Muscle of leg (tissue), 11 donors: Measurements from ENCODE around the gene PCSK5. TPM values are rescaled to one million over a fixed set of nuclear protein-coding genes. Genes with fewer than 3 reads are reported as not detected.
A peak's percentile ranks its signal among the peaks of the same experiment; 100 is the strongest.

Experiments used
- DNase-seq: peaks from one replicate; pipeline ENCODE4 v3.0.0; 2013
- H3K27ac ChIP-seq: one replicate; pipeline ENCODE4 v1.5.1; 2013; ENCODE audit warnings: mild to moderate bottlenecking, low read length, control low read depth
- H3K27me3 ChIP-seq: one replicate; pipeline ENCODE4 v1.6.1; 2013; ENCODE audit warnings: low read length; ENCODE audit not compliant: control insufficient read depth, insufficient read depth
- H3K36me3 ChIP-seq: one replicate; pipeline ENCODE4 v1.6.1; 2013; ENCODE audit warnings: low read length; ENCODE audit not compliant: control insufficient read depth, insufficient read depth
- H3K4me1 ChIP-seq: one replicate; pipeline ENCODE4 v1.6.1; 2013; ENCODE audit warnings: low read length; ENCODE audit not compliant: control insufficient read depth, insufficient read depth
- H3K4me3 ChIP-seq: one replicate; pipeline ENCODE4 v1.5.1; 2013; ENCODE audit warnings: low read length, control low read depth
- H3K9me3 ChIP-seq: replicated peaks from 2 replicates; pipeline ENCODE4 v1.6.1; 2013; ENCODE audit warnings: low read depth, low read length; ENCODE audit not compliant: control insufficient read depth
- WGBS: methylation state at CpG from one replicate; pipeline ENCODE4 v1.1.5; 2013; ENCODE audit warnings: missing lambda C conversion rate; ENCODE audit not compliant: insufficient coverage; 5-methylcytosine and 5-hydroxymethylcytosine counted together
- polyA plus RNA-seq, 8 donors: library from polyadenylated mRNA; unstranded; fragments of 120-200 nt; gene quantifications; one replicate each; pipeline versions ENCODE4 v1.2.1 to v1.2.3, GENCODE V29; 2013; ENCODE audit warnings: inconsistent platforms in 1 of 8, low replicate concordance in 1 of 8; ENCODE audit not compliant: insufficient read length in 8 of 8, insufficient read depth in 1 of 8
- total RNA-seq: library from RNA; stranded (reverse); fragments of 120-200 nt; gene quantifications from one replicate; pipeline ENCODE4 v1.2.4, GENCODE V29; 2013

Gene PCSK5
- total and polyA plus RNA-seq, 9 donors, result 12.9 to 22.1 (median 16.7) TPM

DNA sequence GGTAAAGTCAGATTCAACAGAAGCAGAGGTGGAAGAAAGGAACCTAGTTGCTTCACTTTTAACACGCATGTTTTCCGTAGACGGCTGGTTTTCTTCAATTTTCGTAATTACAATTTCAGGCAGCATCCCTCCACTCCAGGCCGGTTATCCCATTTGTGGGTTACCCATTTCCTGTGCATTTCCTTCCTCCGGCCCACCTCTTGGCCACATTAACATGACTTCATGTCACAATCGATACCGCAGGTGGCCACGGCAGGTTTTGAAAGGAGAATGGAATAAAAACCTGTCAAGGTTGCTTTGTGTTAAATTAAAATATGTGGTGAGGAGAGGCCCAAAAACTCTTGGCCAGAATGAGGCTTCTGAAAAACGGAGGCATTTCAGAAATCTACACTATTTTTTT, 130.2 kb downstream of the PCSK5 start:
- Histone ChIP-seq H3K27me3 (no peaks in the 10 kb centered on the region), H3K27ac (no peak overlapping the region), H3K36me3 (no peaks in the 10 kb centered on the region), H3K4me3 (no peak overlapping the region), H3K4me1 (no peaks in the 10 kb centered on the region), H3K9me3 (no peaks in the 10 kb centered on the region)
- no CpG with 5 or more reads among the region's 10 CpGs for WGBS
- DNase-seq, result peak; percentile 86

GRCh38 chr9:76022317-76022716, 131.8 kb downstream of the PCSK5 start:
- Histone ChIP-seq H3K36me3 (peaks cover 8% of the 10 kb centered on the region), H3K4me1 (no peaks in the 10 kb centered on the region), H3K9me3 (no peaks in the 10 kb centered on the region), H3K27ac (no peak overlapping the region), H3K4me3 (no peak overlapping the region), H3K27me3 (no peaks in the 10 kb centered on the region)
- no peak for DNase-seq
- WGBS, result no CpG with 5 or more reads among the region's 5 CpGs

DNA sequence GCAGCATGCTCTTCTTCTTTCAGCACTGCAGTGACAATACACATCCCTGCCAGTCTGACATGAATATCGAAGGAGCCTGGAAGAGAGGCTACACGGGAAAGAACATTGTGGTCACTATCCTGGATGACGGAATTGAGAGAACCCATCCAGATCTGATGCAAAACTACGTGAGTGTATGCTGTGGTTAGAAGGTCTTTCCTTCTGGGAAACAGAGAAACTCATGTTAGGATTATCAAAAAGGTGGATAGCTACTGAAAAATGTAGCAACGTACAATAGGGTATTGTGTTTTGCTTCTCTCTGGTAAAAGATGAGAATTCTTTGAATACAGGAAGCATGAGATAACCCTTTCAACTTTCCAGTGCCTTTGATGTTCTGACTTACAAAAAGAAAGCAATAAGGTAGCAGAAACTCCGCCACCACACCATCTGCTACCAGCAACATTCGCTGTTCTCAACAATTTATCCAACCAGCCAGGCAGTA, 133.3 kb downstream of the PCSK5 start:
- no peak overlapping the region for H3K27ac ChIP-seq
- peaks cover 8% of the 10 kb centered on the region for H3K36me3 ChIP-seq
- H3K9me3 ChIP-seq, result no peaks in the 10 kb centered on the region
- H3K4me3 ChIP-seq, result no peak overlapping the region
- H3K4me1 ChIP-seq, result no peaks in the 10 kb centered on the region
- no peak for DNase-seq
- H3K27me3 ChIP-seq, result no peaks in the 10 kb centered on the region
- WGBS, result 57% methylated on average over 1 of the region's 7 CpGs

- H3K4me3 ChIP-seq, result no peak overlapping the region
- H3K27me3 ChIP-seq, result no peaks in the 10 kb centered on the region
- H3K36me3 ChIP-seq, result peaks cover 8% of the 10 kb centered on the region
- no peaks in the 10 kb centered on the region for H3K4me1 ChIP-seq
- no peak for DNase-seq
- WGBS, result no CpG with 5 or more reads among the region's 1 CpG
- no peak overlapping the region for H3K27ac ChIP-seq
- H3K9me3 ChIP-seq, result no peaks in the 10 kb centered on the region
Observed at GRCh38 chr9:76025286-76025685, 134.8 kb downstream of the PCSK5 start.

GRCh38 chr9:76026796-76027195, 136.3 kb downstream of the PCSK5 start:
- Histone ChIP-seq H3K9me3 (no peaks in the 10 kb centered on the region), H3K27me3 (no peaks in the 10 kb centered on the region), H3K27ac (no peak overlapping the region), H3K4me3 (no peak overlapping the region), H3K36me3 (peaks cover 8% of the 10 kb centered on the region), H3K4me1 (no peaks in the 10 kb centered on the region)
- DNase-seq, result no peak
- no CpG with 5 or more reads among the region's 6 CpGs for WGBS

DNA sequence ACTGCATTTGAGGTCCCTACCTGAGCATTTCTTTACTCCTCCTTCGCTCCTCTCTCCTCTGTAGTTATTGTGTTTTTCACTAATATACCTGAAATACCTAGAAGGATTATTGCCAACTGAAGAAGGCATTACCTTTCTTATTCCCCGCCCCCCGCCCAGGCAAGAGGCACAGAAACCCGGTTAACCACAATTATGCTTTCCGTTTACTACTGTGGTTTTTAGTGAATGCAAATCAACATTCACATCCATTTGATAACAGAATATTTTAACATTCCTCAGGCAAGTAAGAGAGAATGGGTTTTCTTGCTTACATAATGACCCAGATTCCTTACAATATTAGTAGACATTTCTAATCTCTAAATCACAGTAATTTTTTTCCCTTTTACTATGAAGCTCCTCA, 136.9 kb downstream of the PCSK5 start:
- H3K4me3 ChIP-seq, result no peak overlapping the region
- no CpG with 5 or more reads among the region's 5 CpGs for WGBS
- no peak for DNase-seq
- H3K9me3 ChIP-seq, result no peaks in the 10 kb centered on the region
- no peak overlapping the region for H3K27ac ChIP-seq
- no peaks in the 10 kb centered on the region for H3K4me1 ChIP-seq
- H3K27me3 ChIP-seq, result no peaks in the 10 kb centered on the region
- peaks cover 8% of the 10 kb centered on the region for H3K36me3 ChIP-seq

- no peaks in the 10 kb centered on the region for H3K27me3 ChIP-seq
- WGBS, result no CpG with 5 or more reads among the region's 2 CpGs
- DNase-seq, result no peak
- no peak overlapping the region for H3K4me3 ChIP-seq
- H3K27ac ChIP-seq, result no peak overlapping the region
- H3K36me3 ChIP-seq, result peaks cover 8% of the 10 kb centered on the region
- H3K9me3 ChIP-seq, result no peaks in the 10 kb centered on the region
- no peaks in the 10 kb centered on the region for H3K4me1 ChIP-seq
Observed at GRCh38 chr9:76027861-76028260, 137.4 kb downstream of the PCSK5 start.

DNA sequence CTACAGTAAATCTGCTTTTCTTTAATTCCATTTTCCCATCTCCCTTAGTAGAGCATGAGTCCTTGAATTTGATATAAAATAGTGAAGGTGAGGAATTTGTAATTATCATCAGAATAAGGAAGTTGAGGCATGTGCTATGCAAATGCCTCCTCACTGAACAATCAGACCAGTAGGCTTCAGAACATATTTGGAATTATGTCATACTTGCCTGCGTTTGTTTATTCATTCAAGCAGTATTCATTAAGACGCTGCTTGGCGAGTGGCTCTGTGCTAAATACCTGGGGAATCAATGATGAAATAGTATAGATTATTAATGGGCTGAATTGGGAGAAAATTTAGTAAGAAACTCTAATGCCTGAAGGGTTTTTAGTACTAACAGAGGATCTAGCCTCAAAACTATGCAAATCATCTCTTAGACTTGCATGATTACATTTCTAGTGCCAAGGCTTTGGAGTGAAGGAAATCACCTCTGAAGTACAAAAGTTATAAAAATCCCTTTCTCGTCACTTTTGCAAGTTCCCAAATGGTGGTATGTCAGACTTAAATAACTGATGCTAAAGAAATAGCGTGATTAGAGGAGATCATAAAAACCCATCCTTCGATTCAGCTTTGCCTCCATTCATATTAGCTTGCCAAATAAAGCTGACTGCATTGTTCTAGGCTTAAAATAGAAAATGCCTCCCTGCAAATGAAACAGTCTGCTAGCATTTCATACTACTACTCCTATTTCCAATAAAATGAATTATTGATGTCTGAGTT, 141.7 kb downstream of the PCSK5 start:
- no peaks in the 10 kb centered on the region for H3K9me3 ChIP-seq
- no peak overlapping the region for H3K4me3 ChIP-seq
- H3K36me3 ChIP-seq, result peaks cover 5% of the 10 kb centered on the region
- H3K4me1 ChIP-seq, result no peaks in the 10 kb centered on the region
- no CpG with 5 or more reads among the region's 6 CpGs for WGBS
- peak; percentile 40 for DNase-seq
- H3K27ac ChIP-seq, result no peak overlapping the region
- H3K27me3 ChIP-seq, result no peaks in the 10 kb centered on the region

GRCh38 chr9:76032797-76033373, 142.4 kb downstream of the PCSK5 start:
- DNase-seq, result no peak
- WGBS, result no CpG with 5 or more reads among the region's 6 CpGs
- H3K9me3 ChIP-seq, result no peaks in the 10 kb centered on the region
- peaks cover 5% of the 10 kb centered on the region for H3K36me3 ChIP-seq
- no peaks in the 10 kb centered on the region for H3K27me3 ChIP-seq
- no peak overlapping the region for H3K27ac ChIP-seq
- no peaks in the 10 kb centered on the region for H3K4me1 ChIP-seq
- no peak overlapping the region for H3K4me3 ChIP-seq

- Histone ChIP-seq H3K36me3 (peaks cover 7% of the 10 kb centered on the region), H3K27ac (no peak overlapping the region), H3K4me3 (no peak overlapping the region), H3K27me3 (no peaks in the 10 kb centered on the region), H3K4me1 (no peaks in the 10 kb centered on the region), H3K9me3 (no peaks in the 10 kb centered on the region)
- DNase-seq, result no peak
- no CpG with 5 or more reads among the region's 3 CpGs for WGBS
Observed at GRCh38 chr9:76034049-76034448, 143.6 kb downstream of the PCSK5 start.
